Measurements from ENCODE around the gene MASP2. TPM values are rescaled to one million over a fixed set of nuclear protein-coding genes. Genes with fewer than 3 reads are reported as not detected.

MASP2 gene
- total RNA-seq, 1 donor from 2014 or later: not detected

GRCh38 chr1:11031624-11032262 is 15.3 kb downstream of the MASP2 start:
- no peak for DNase-seq
- H3K36me3 Mint-ChIP-seq (ENCODE audit: low read depth): peaks cover 22% of the 10 kb centered on the region
- no peak overlapping the region for H3K4me3 Mint-ChIP-seq
- H3K4me1 Mint-ChIP-seq: no peaks in the 10 kb centered on the region
- intact Hi-C loops (cut with micrococcal nuclease): no loop called here
- no peaks in the 10 kb centered on the region for H3K9me3 Mint-ChIP-seq
- TF ChIP-seq CTCF (IDR thresholded peaks at IDR 0.05): no peak
- no peak for ATAC-seq (ENCODE audit: low read depth)
- POLR2A ChIA-PET: no interaction called here
- H3K27me3 Mint-ChIP-seq: no peaks in the 10 kb centered on the region
- H3K27ac Mint-ChIP-seq: no peak overlapping the region
- CTCF ChIA-PET: interaction anchor here (0.6 kb wide), 1 partner anchor 202 kb away, joined by 4 read pairs; no protein-coding TSS in a partner anchor

- H3K9me3 Mint-ChIP-seq: no peaks in the 10 kb centered on the region
- no peak for TF ChIP-seq CTCF (IDR thresholded peaks at IDR 0.05)
- ChIA-PET POLR2A (interaction anchor here (0.7 kb wide), 1 partner anchor 19 kb away, joined by 4 read pairs; no protein-coding TSS in a partner anchor), CTCF (interaction anchor here (0.6 kb wide), 1 partner anchor 199 kb away, joined by 4 read pairs; no protein-coding TSS in a partner anchor)
- intact Hi-C loops (cut with micrococcal nuclease): no loop called here
- ATAC-seq (ENCODE audit: low read depth) (no peak), DNase-seq (no peak)
- H3K27me3 Mint-ChIP-seq: no peaks in the 10 kb centered on the region
- no peak overlapping the region for H3K4me3 Mint-ChIP-seq
- H3K36me3 Mint-ChIP-seq (ENCODE audit: low read depth): peaks cover 31% of the 10 kb centered on the region
- no peaks in the 10 kb centered on the region for H3K4me1 Mint-ChIP-seq
- no peak overlapping the region for H3K27ac Mint-ChIP-seq
Measured at GRCh38 chr1:11030865-11031264, 16.2 kb downstream of the MASP2 start.

GRCh38 chr1:11028018-11028417 is 19.0 kb downstream of the MASP2 start:
- intact Hi-C loops (cut with micrococcal nuclease): no loop called here
- CTCF ChIA-PET: interaction anchor here (0.7 kb wide), 1 partner anchor 9 kb away, joined by 3 read pairs; no protein-coding TSS in a partner anchor
- Mint-ChIP-seq H3K4me1 (peaks cover 6% of the 10 kb centered on the region), H3K4me3 (no peak overlapping the region), H3K9me3 (no peaks in the 10 kb centered on the region), H3K27ac (no peak overlapping the region), H3K27me3 (no peaks in the 10 kb centered on the region), H3K36me3 (ENCODE audit: low read depth) (peaks cover 58% of the 10 kb centered on the region)
- POLR2A ChIA-PET: interaction anchor here (0.7 kb wide), 1 partner anchor 15 kb away, joined by 3 read pairs; no protein-coding TSS in a partner anchor
- no peak for TF ChIP-seq CTCF (IDR thresholded peaks at IDR 0.05)
- DNase-seq (no peak), ATAC-seq (ENCODE audit: low read depth) (no peak)

GRCh38 chr1:11027316-11027715 is 19.7 kb downstream of the MASP2 start:
- ChIA-PET POLR2A (interaction anchor here (0.6 to 0.7 kb wide), 2 partner anchors 14 to 93 kb away, joined by 3 to 4 read pairs; no protein-coding TSS in a partner anchor), CTCF (interaction anchor here (0.7 kb wide), 1 partner anchor 10 kb away, joined by 3 read pairs; no protein-coding TSS in a partner anchor)
- no peak for TF ChIP-seq CTCF (IDR thresholded peaks at IDR 0.05)
- no peak overlapping the region for H3K27ac Mint-ChIP-seq
- no peaks in the 10 kb centered on the region for H3K9me3 Mint-ChIP-seq
- H3K36me3 Mint-ChIP-seq (ENCODE audit: low read depth): peaks cover 65% of the 10 kb centered on the region
- DNase-seq: no peak
- no peaks in the 10 kb centered on the region for H3K27me3 Mint-ChIP-seq
- peaks cover 6% of the 10 kb centered on the region for H3K4me1 Mint-ChIP-seq
- H3K4me3 Mint-ChIP-seq: no peak overlapping the region
- intact Hi-C loops (cut with micrococcal nuclease): no loop called here
- no peak for ATAC-seq (ENCODE audit: low read depth)

- Mint-ChIP-seq H3K4me3 (no peak overlapping the region), H3K27ac (no peak overlapping the region), H3K36me3 (ENCODE audit: low read depth) (peaks cover 69% of the 10 kb centered on the region), H3K27me3 (no peaks in the 10 kb centered on the region), H3K9me3 (no peaks in the 10 kb centered on the region), H3K4me1 (peaks cover 9% of the 10 kb centered on the region)
- intact Hi-C loops (cut with micrococcal nuclease): no loop called here
- ChIA-PET CTCF (no interaction called here), POLR2A (no interaction called here)
- DNase-seq (no peak), ATAC-seq (ENCODE audit: low read depth) (no peak)
- TF ChIP-seq CTCF (IDR thresholded peaks at IDR 0.05): no peak
Measured at GRCh38 chr1:11026903-11027302, 20.1 kb downstream of the MASP2 start.

Data from activated B cell treated with CpG ODN at 0.5 μM for 24 hours (primary cell).